Testis (tissue), 2 donors: ENCODE data around the gene WDR4.

Experiments
- POLR2A ChIP-seq: fragments of 450-650 bp; IDR thresholded peaks from one replicate; pipeline ENCODE4 v1.6.1; 2017; ENCODE audit warnings: antibody characterized with exemption, mild to moderate bottlenecking, moderate library complexity
- TF ChIP-seq, protein P1 (sequence below), 3 experiments: fragments of 450-650 bp in 2 of 3; fragments of 200-600 bp in 1 of 3; sonication (generic) in 1 of 3; IDR thresholded peaks; one replicate each; pipeline ENCODE4 v1.5.1; 2016 to 2019; ENCODE audit warnings: antibody characterized with exemption in 3 of 3, mild to moderate bottlenecking in 2 of 3, moderate library complexity in 1 of 3

GRCh38 chr21:42892582-42892930 lies 13.2 kb upstream of the WDR4 start:
- TF ChIP-seq, protein P1, sequence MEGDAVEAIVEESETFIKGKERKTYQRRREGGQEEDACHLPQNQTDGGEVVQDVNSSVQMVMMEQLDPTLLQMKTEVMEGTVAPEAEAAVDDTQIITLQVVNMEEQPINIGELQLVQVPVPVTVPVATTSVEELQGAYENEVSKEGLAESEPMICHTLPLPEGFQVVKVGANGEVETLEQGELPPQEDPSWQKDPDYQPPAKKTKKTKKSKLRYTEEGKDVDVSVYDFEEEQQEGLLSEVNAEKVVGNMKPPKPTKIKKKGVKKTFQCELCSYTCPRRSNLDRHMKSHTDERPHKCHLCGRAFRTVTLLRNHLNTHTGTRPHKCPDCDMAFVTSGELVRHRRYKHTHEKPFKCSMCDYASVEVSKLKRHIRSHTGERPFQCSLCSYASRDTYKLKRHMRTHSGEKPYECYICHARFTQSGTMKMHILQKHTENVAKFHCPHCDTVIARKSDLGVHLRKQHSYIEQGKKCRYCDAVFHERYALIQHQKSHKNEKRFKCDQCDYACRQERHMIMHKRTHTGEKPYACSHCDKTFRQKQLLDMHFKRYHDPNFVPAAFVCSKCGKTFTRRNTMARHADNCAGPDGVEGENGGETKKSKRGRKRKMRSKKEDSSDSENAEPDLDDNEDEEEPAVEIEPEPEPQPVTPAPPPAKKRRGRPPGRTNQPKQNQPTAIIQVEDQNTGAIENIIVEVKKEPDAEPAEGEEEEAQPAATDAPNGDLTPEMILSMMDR (IDR thresholded peaks at IDR 0.05), result no peak
- TF ChIP-seq POLR2A, result no peak
